Activated CD4-positive, alpha-beta T cell treated with anti-CD3 and anti-CD28 coated beads, Interleukin-2, amount 10 ng/mL, durations not matched to agents 24 days and 14 days (primary cell): ENCODE results near the gene CSTF1. TPM values are rescaled to one million over a fixed set of nuclear protein-coding genes. Genes with fewer than 3 reads are reported as not detected.
A peak's percentile ranks its signal among the peaks of the same experiment; 100 is the strongest.
"Not testable (repeated sequence)": the region's sequence is repeated elsewhere in the genome, so short reads cannot be mapped to it uniquely, and the experiment has no call there.

Experiments
- DNase-seq: peaks from one replicate; pipeline ENCODE4 v3.0.0; 2022
- H3K27ac Mint-ChIP-seq: one replicate; pipeline ENCODE4 v1.8.0; 2022; ENCODE audit warnings: mild to moderate bottlenecking, mixed read lengths
- H3K27me3 Mint-ChIP-seq: one replicate; pipeline ENCODE4 v1.8.0; 2022; ENCODE audit warnings: mixed read lengths
- H3K36me3 Mint-ChIP-seq: one replicate; pipeline ENCODE4 v1.8.0; 2022; ENCODE audit warnings: low read depth, mild to moderate bottlenecking, mixed read lengths
- H3K4me1 Mint-ChIP-seq: one replicate; pipeline ENCODE4 v1.8.0; 2021; ENCODE audit warnings: mixed read lengths
- H3K4me3 Mint-ChIP-seq: one replicate; pipeline ENCODE4 v1.8.0; 2022; ENCODE audit warnings: mild to moderate bottlenecking, moderate library complexity, mixed read lengths
- H3K9me3 Mint-ChIP-seq: one replicate; pipeline ENCODE4 v1.8.0; 2021; ENCODE audit warnings: mixed read lengths
- intact Hi-C: fragments of 100-400 bp; cut with micrococcal nuclease; formaldehyde crosslinking; loops from one replicate; pipeline ENCODE4 v1.15.1; 2023
- total RNA-seq: library from RNA; stranded (reverse); gene quantifications from 2 replicates; pipeline ENCODE4 v1.2.3, GENCODE V29; 2022

CSTF1 gene
- total RNA-seq, 1 donor from 2014 or later: 52.2 TPM

- H3K4me1 Mint-ChIP-seq: peaks cover 56% of the 10 kb centered on the region
- no peak overlapping the region for H3K27ac Mint-ChIP-seq
- H3K4me3 Mint-ChIP-seq: no peak overlapping the region
- H3K9me3 Mint-ChIP-seq: no peaks in the 10 kb centered on the region
- H3K27me3 Mint-ChIP-seq: no peaks in the 10 kb centered on the region
- no peak for DNase-seq
- H3K36me3 Mint-ChIP-seq: peaks cover 68% of the 10 kb centered on the region
- intact Hi-C loops: no loop called here
These were observed 12.1 kb upstream of the CSTF1 start for GRCh38 chr20:56380375-56380774.

- H3K4me1 Mint-ChIP-seq: peaks cover 50% of the 10 kb centered on the region
- no peaks in the 10 kb centered on the region for H3K9me3 Mint-ChIP-seq
- peak overlapping the region; percentile 23 for H3K27ac Mint-ChIP-seq
- no peak for DNase-seq
- peaks cover 65% of the 10 kb centered on the region for H3K36me3 Mint-ChIP-seq
- no peaks in the 10 kb centered on the region for H3K27me3 Mint-ChIP-seq
- intact Hi-C loops: no loop called here
- no peak overlapping the region for H3K4me3 Mint-ChIP-seq
These were observed 10.9 kb upstream of the CSTF1 start for GRCh38 chr20:56381501-56381900.

GRCh38 chr20:56382696-56383095, 9.7 kb upstream of the CSTF1 start:
- peak overlapping the region; percentile 12 for H3K27ac Mint-ChIP-seq

GRCh38 chr20:56383334-56383733, 9.1 kb upstream of the CSTF1 start:
- H3K27ac Mint-ChIP-seq: no peak overlapping the region
- H3K4me1 Mint-ChIP-seq: peaks cover 48% of the 10 kb centered on the region
- H3K27me3 Mint-ChIP-seq: no peaks in the 10 kb centered on the region
- DNase-seq: no peak
- peaks cover 60% of the 10 kb centered on the region for H3K36me3 Mint-ChIP-seq
- intact Hi-C loops: no loop called here
- H3K4me3 Mint-ChIP-seq: no peak overlapping the region
- no peaks in the 10 kb centered on the region for H3K9me3 Mint-ChIP-seq

More at GRCh38 chr20:56382696-56383095, 9.7 kb upstream of the CSTF1 start:
- Mint-ChIP-seq H3K4me3 (no peak overlapping the region), H3K36me3 (peaks cover 62% of the 10 kb centered on the region), H3K4me1 (peaks cover 45% of the 10 kb centered on the region), H3K27me3 (no peaks in the 10 kb centered on the region), H3K9me3 (no peaks in the 10 kb centered on the region)
- intact Hi-C loops: loop anchor here (1.0 kb wide), 1 partner anchor 9 kb away; no protein-coding TSS in a partner anchor
- no peak for DNase-seq

GRCh38 chr20:56385130-56385529, 7.3 kb upstream of the CSTF1 start:
- no peak for DNase-seq
- Mint-ChIP-seq H3K4me1 (peaks cover 51% of the 10 kb centered on the region), H3K27ac (no peak overlapping the region), H3K36me3 (peaks cover 61% of the 10 kb centered on the region), H3K27me3 (no peaks in the 10 kb centered on the region), H3K4me3 (no peak overlapping the region), H3K9me3 (no peaks in the 10 kb centered on the region)
- intact Hi-C loops: no loop called here

- Mint-ChIP-seq H3K4me1 (peaks cover 51% of the 10 kb centered on the region), H3K27me3 (no peaks in the 10 kb centered on the region), H3K27ac (no peak overlapping the region), H3K9me3 (no peaks in the 10 kb centered on the region), H3K4me3 (no peak overlapping the region), H3K36me3 (peaks cover 54% of the 10 kb centered on the region)
- DNase-seq: no peak
- intact Hi-C loops: no loop called here
These were observed 6.2 kb upstream of the CSTF1 start for GRCh38 chr20:56386219-56386618.

GRCh38 chr20:56388882-56389281, 3.6 kb upstream of the CSTF1 start:
- intact Hi-C loops: no loop called here
- Mint-ChIP-seq H3K27me3 (no peaks in the 10 kb centered on the region), H3K4me3 (no peak overlapping the region), H3K9me3 (no peaks in the 10 kb centered on the region), H3K36me3 (peaks cover 45% of the 10 kb centered on the region), H3K27ac (peak overlapping the region; percentile 48), H3K4me1 (peaks cover 45% of the 10 kb centered on the region)
- DNase-seq: no peak

- peaks cover 47% of the 10 kb centered on the region for H3K4me1 Mint-ChIP-seq
- H3K36me3 Mint-ChIP-seq: peaks cover 44% of the 10 kb centered on the region
- intact Hi-C loops: loop anchor here (5.0 to 10.0 kb wide), 3 partner anchors 965 to 1385 kb away; partner anchors contain the start of gene RAE1
- H3K27me3 Mint-ChIP-seq: no peaks in the 10 kb centered on the region
- H3K9me3 Mint-ChIP-seq: no peaks in the 10 kb centered on the region
- DNase-seq: peak; percentile 53
- H3K4me3 Mint-ChIP-seq: peak overlapping the region; percentile 13
- H3K27ac Mint-ChIP-seq: peak overlapping the region; percentile 48
These were observed 2.6 kb upstream of the CSTF1 start for GRCh38 chr20:56389807-56390206.

- intact Hi-C loops: loop anchor here (5.0 to 10.0 kb wide), 3 partner anchors 964 to 1384 kb away; partner anchors contain the start of gene RAE1
- Mint-ChIP-seq H3K36me3 (peaks cover 41% of the 10 kb centered on the region), H3K4me3 (peak overlapping the region; percentile 13), H3K4me1 (peaks cover 47% of the 10 kb centered on the region)
- not testable (repeated sequence) for H3K9me3 Mint-ChIP-seq, H3K27ac Mint-ChIP-seq, DNase-seq, H3K27me3 Mint-ChIP-seq
These were observed 2.0 kb upstream of the CSTF1 start for GRCh38 chr20:56390396-56390795.

- H3K4me1 Mint-ChIP-seq: peaks cover 46% of the 10 kb centered on the region
- peaks cover 43% of the 10 kb centered on the region for H3K36me3 Mint-ChIP-seq
- intact Hi-C loops: loop anchor here (1.0 to 10.0 kb wide), 4 partner anchors 9 to 1384 kb away; partner anchors contain the start of gene RAE1
- no peak overlapping the region for H3K4me3 Mint-ChIP-seq
- no peaks in the 10 kb centered on the region for H3K27me3 Mint-ChIP-seq
- DNase-seq: peak; percentile 55
- no peak overlapping the region for H3K27ac Mint-ChIP-seq
- no peaks in the 10 kb centered on the region for H3K9me3 Mint-ChIP-seq
These were observed 1.4 kb upstream of the CSTF1 start for GRCh38 chr20:56391037-56391436.

GRCh38 chr20:56391596-56392131, 781 bp upstream of the CSTF1 start:
- no peak overlapping the region for H3K4me3 Mint-ChIP-seq
- H3K9me3 Mint-ChIP-seq: no peaks in the 10 kb centered on the region
- H3K27ac Mint-ChIP-seq: no peak overlapping the region
- H3K36me3 Mint-ChIP-seq: peaks cover 39% of the 10 kb centered on the region
- no peaks in the 10 kb centered on the region for H3K27me3 Mint-ChIP-seq
- peaks cover 44% of the 10 kb centered on the region for H3K4me1 Mint-ChIP-seq
- intact Hi-C loops: loop anchor here (1.0 to 10.0 kb wide), 8 partner anchors 9 to 1383 kb away; partner anchors contain the start of genes FAM210B, RAE1 and RTF2
- no peak for DNase-seq

- H3K4me1 Mint-ChIP-seq: peaks cover 41% of the 10 kb centered on the region
- peaks cover 47% of the 10 kb centered on the region for H3K36me3 Mint-ChIP-seq
- H3K27ac Mint-ChIP-seq: no peak overlapping the region
- no peaks in the 10 kb centered on the region for H3K27me3 Mint-ChIP-seq
- peak; percentile 72 for DNase-seq
- no peak overlapping the region for H3K4me3 Mint-ChIP-seq
- intact Hi-C loops: loop anchor here (1.0 to 10.0 kb wide), 7 partner anchors 20 to 1382 kb away; partner anchors contain the start of genes FAM210B, RAE1 and RTF2
- no peaks in the 10 kb centered on the region for H3K9me3 Mint-ChIP-seq
These were observed 537 bp downstream of the CSTF1 start for GRCh38 chr20:56392881-56393482.

GRCh38 chr20:56393653-56394052, 1.2 kb downstream of the CSTF1 start:
- no peak for DNase-seq
- Mint-ChIP-seq H3K27ac (no peak overlapping the region), H3K27me3 (no peaks in the 10 kb centered on the region), H3K36me3 (peaks cover 47% of the 10 kb centered on the region), H3K4me3 (no peak overlapping the region), H3K9me3 (no peaks in the 10 kb centered on the region), H3K4me1 (peaks cover 38% of the 10 kb centered on the region)
- intact Hi-C loops: loop anchor here (2.0 to 10.0 kb wide), 5 partner anchors 21 to 1381 kb away; partner anchors contain the start of gene RAE1

- Mint-ChIP-seq H3K4me3 (no peak overlapping the region), H3K4me1 (peaks cover 32% of the 10 kb centered on the region), H3K27ac (no peak overlapping the region), H3K36me3 (peaks cover 44% of the 10 kb centered on the region), H3K9me3 (no peaks in the 10 kb centered on the region), H3K27me3 (no peaks in the 10 kb centered on the region)
- intact Hi-C loops: loop anchor here (10.0 kb wide), 2 partner anchors 960 to 1380 kb away; partner anchors contain the start of gene RAE1
- no peak for DNase-seq
These were observed 2.7 kb downstream of the CSTF1 start for GRCh38 chr20:56395166-56395565.
